Liver (tissue), 9 donors: ENCODE data around the gene RAX. TPM values are rescaled to one million over a fixed set of nuclear protein-coding genes. Genes with fewer than 3 reads are reported as not detected.

Experiments used
- DNase-seq: peaks from one replicate; pipeline ENCODE4 v3.0.0-alpha.2; 2017; ENCODE audit warnings: low spot score
- H3K27ac ChIP-seq, 2 donors: one replicate each; pipeline ENCODE4 v1.7.0; 2013; ENCODE audit warnings: inconsistent platforms in 2 of 2, low read length in 2 of 2, control low read depth in 1 of 2, low read depth in 1 of 2, mild to moderate bottlenecking in 1 of 2
- H3K27me3 ChIP-seq, 4 donors: one replicate each; pipeline versions ENCODE4 v1.6.1 to v1.7.0; 2013; ENCODE audit warnings: low read length in 3 of 4, inconsistent platforms in 1 of 4, mild to moderate bottlenecking in 1 of 4, moderate library complexity in 1 of 4; ENCODE audit not compliant: control insufficient read depth in 4 of 4, insufficient read depth in 4 of 4
- H3K36me3 ChIP-seq, 4 donors: one replicate each; pipeline versions ENCODE4 v1.6.1 to v1.7.0; 2013; ENCODE audit warnings: low read length in 3 of 4, mild to moderate bottlenecking in 3 of 4, low read depth in 1 of 4, moderate library complexity in 1 of 4; ENCODE audit not compliant: control insufficient read depth in 4 of 4, insufficient read depth in 3 of 4
- H3K4me1 ChIP-seq, 4 donors: one replicate each; pipeline versions ENCODE4 v1.6.1 to v1.7.0; 2013; ENCODE audit warnings: low read length in 3 of 4, mild to moderate bottlenecking in 3 of 4, moderate library complexity in 1 of 4; ENCODE audit not compliant: control insufficient read depth in 4 of 4, insufficient read depth in 4 of 4
- H3K4me3 ChIP-seq, 3 donors: one replicate each; pipeline versions ENCODE4 v1.6.1 to v1.7.0; 2013; ENCODE audit warnings: low read length in 3 of 3, control low read depth in 1 of 3, low read depth in 1 of 3, mild to moderate bottlenecking in 1 of 3
- H3K9ac ChIP-seq, 2 donors: one replicate each; pipeline ENCODE4 v1.7.0; 2013; ENCODE audit warnings: low read length in 2 of 2, mild to moderate bottlenecking in 2 of 2, moderate library complexity in 2 of 2, control low read depth in 1 of 2, low read depth in 1 of 2
- H3K9me3 ChIP-seq, 4 donors: one replicate each; pipeline versions ENCODE4 v1.6.1 to v1.7.0; 2013; ENCODE audit warnings: low read length in 3 of 4; ENCODE audit not compliant: control insufficient read depth in 4 of 4
- EGR1 ChIP-seq, 2 donors: IDR thresholded peaks; 2 replicates each; pipeline ENCODE4 v1.6.1; 2016 to 2018; ENCODE audit warnings: antibody characterized with exemption in 2 of 2, low read depth in 2 of 2
- FOXA1 ChIP-seq: IDR thresholded peaks from 2 replicates; pipeline ENCODE4 v1.6.1; 2016; ENCODE audit warnings: antibody characterized with exemption
- FOXA2 ChIP-seq: IDR thresholded peaks from 2 replicates; pipeline ENCODE4 v1.6.1; 2016; ENCODE audit warnings: antibody characterized with exemption
- GABPA ChIP-seq, 2 donors: IDR thresholded peaks in 1 of 2; conservative IDR thresholded peaks in 1 of 2; 2 replicates each; pipeline ENCODE4 v1.6.1; 2016; ENCODE audit warnings: antibody characterized with exemption in 2 of 2, mild to moderate bottlenecking in 1 of 2, moderate library complexity in 1 of 2
- HNF4A ChIP-seq, 2 donors: conservative IDR thresholded peaks; 2 replicates each; pipeline ENCODE4 v1.6.1; 2016; ENCODE audit warnings: antibody characterized with exemption in 2 of 2, mild to moderate bottlenecking in 2 of 2
- HNF4G ChIP-seq: IDR thresholded peaks from 2 replicates; pipeline ENCODE4 v1.6.1; 2016; ENCODE audit warnings: antibody characterized with exemption
- JUND ChIP-seq, 2 donors: IDR thresholded peaks; 2 replicates each; pipeline ENCODE4 v1.6.1; 2016; ENCODE audit warnings: antibody characterized with exemption in 2 of 2
- NR2F2 ChIP-seq: IDR thresholded peaks from 2 replicates; pipeline ENCODE4 v1.6.1; 2016; ENCODE audit warnings: antibody characterized with exemption
- RAD21 ChIP-seq, 2 donors: IDR thresholded peaks; 2 replicates each; pipeline ENCODE4 v1.6.1; 2016; ENCODE audit warnings: antibody characterized with exemption in 2 of 2, mild to moderate bottlenecking in 2 of 2
- RXRA ChIP-seq, 2 donors: IDR thresholded peaks; 2 replicates each; pipeline ENCODE4 v1.6.1; 2017 to 2018; ENCODE audit warnings: antibody characterized with exemption in 2 of 2, mild to moderate bottlenecking in 1 of 2
- SP1 ChIP-seq: IDR thresholded peaks from 2 replicates; pipeline ENCODE4 v1.6.1; 2018; ENCODE audit warnings: antibody characterized with exemption, mild to moderate bottlenecking
- TAF1 ChIP-seq: conservative IDR thresholded peaks from 2 replicates; pipeline ENCODE4 v1.6.1; 2016; ENCODE audit warnings: antibody characterized with exemption, mild to moderate bottlenecking
- YY1 ChIP-seq: IDR thresholded peaks from 2 replicates; pipeline ENCODE4 v1.6.1; 2016; ENCODE audit warnings: antibody characterized with exemption, mild to moderate bottlenecking
- WGBS: extraction: QIAGEN DNeasy Blood & Tissue Kit; methylation state at CpG from one replicate; pipeline ENCODE4 v1.1.7; 2013; 5-methylcytosine and 5-hydroxymethylcytosine counted together
- polyA plus RNA-seq, 2 donors: library from polyadenylated mRNA; stranded (reverse) in 1 of 2; unstranded in 1 of 2; fragments of 200-250 nt in 1 of 2; fragments of >200 nt in 1 of 2; fragmentation: Nextera tagmentation in 1 of 2; extraction: Ambion mirVana in 1 of 2; gene quantifications; one replicate each; pipeline versions ENCODE4 v1.2.1 to v1.2.3, GENCODE V29; 2013 to 2015
- total RNA-seq, 2 donors: library from RNA; depleted of rRNA; stranded (reverse); fragments of >200 nt; gene quantifications; one replicate each; pipeline ENCODE4 v1.2.3, GENCODE V29; 2014
- TF ChIP-seq, protein P1 (sequence below): IDR thresholded peaks from 2 replicates; pipeline ENCODE4 v1.6.1; 2016; ENCODE audit warnings: antibody characterized with exemption, mild to moderate bottlenecking
- TF ChIP-seq, protein P2 (sequence below): IDR thresholded peaks from 2 replicates; pipeline ENCODE4 v1.6.1; 2016; ENCODE audit warnings: antibody characterized with exemption
- TF ChIP-seq, protein P3 (sequence below): IDR thresholded peaks from 2 replicates; pipeline ENCODE4 v1.6.1; 2016; ENCODE audit warnings: antibody characterized with exemption
- TF ChIP-seq, protein P4 (sequence below): IDR thresholded peaks from 2 replicates; pipeline ENCODE4 v1.6.1; 2016; ENCODE audit warnings: antibody characterized with exemption
- TF ChIP-seq, protein P5 (sequence below): fragments of 150-350 bp; IDR thresholded peaks from 2 replicates; pipeline ENCODE4 v1.5.1; 2017; ENCODE audit warnings: improper control_type of control experiment, low read depth, low read length; ENCODE audit not compliant: missing input control
- donor health status: healthy.
- donor health status: healthy.
- donor health status: healthy.
- donor health status: healthy.
- donor health status: healthy.

The RAX gene
- total and polyA plus RNA-seq, 4 donors = not detected

DNA sequence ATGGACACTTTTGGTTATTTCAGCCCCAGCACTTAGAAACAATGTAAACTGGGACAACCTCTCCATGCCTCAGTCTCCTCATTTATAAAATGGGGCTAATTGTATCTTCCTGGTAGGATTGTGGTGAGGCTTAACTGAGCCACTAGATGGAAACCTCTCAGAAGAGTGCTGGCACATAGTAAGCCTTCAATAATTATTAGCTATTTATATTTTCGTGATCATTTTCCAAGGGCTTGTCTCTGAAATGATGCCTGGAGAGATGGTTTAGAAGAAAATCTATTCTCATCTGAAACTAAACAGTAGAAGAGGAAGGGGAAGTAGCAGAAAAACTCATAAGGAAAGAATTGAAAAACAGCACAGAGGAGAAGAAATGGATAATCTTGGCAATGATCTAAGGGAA is 6.8 kb downstream of the RAX start:
- 15% methylated on average over 1 of the region's 1 CpG for WGBS
- TF ChIP-seq, protein P1, sequence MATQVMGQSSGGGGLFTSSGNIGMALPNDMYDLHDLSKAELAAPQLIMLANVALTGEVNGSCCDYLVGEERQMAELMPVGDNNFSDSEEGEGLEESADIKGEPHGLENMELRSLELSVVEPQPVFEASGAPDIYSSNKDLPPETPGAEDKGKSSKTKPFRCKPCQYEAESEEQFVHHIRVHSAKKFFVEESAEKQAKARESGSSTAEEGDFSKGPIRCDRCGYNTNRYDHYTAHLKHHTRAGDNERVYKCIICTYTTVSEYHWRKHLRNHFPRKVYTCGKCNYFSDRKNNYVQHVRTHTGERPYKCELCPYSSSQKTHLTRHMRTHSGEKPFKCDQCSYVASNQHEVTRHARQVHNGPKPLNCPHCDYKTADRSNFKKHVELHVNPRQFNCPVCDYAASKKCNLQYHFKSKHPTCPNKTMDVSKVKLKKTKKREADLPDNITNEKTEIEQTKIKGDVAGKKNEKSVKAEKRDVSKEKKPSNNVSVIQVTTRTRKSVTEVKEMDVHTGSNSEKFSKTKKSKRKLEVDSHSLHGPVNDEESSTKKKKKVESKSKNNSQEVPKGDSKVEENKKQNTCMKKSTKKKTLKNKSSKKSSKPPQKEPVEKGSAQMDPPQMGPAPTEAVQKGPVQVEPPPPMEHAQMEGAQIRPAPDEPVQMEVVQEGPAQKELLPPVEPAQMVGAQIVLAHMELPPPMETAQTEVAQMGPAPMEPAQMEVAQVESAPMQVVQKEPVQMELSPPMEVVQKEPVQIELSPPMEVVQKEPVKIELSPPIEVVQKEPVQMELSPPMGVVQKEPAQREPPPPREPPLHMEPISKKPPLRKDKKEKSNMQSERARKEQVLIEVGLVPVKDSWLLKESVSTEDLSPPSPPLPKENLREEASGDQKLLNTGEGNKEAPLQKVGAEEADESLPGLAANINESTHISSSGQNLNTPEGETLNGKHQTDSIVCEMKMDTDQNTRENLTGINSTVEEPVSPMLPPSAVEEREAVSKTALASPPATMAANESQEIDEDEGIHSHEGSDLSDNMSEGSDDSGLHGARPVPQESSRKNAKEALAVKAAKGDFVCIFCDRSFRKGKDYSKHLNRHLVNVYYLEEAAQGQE = no peak
- TF ChIP-seq, protein P2, sequence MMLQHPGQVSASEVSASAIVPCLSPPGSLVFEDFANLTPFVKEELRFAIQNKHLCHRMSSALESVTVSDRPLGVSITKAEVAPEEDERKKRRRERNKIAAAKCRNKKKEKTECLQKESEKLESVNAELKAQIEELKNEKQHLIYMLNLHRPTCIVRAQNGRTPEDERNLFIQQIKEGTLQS = no peak
- TF ChIP-seq HNF4A (conservative IDR thresholded peaks at IDR 0.05) = no peak
- no peak for TF ChIP-seq FOXA2
- TF ChIP-seq FOXA1 = no peak
- TF ChIP-seq, protein P3, sequence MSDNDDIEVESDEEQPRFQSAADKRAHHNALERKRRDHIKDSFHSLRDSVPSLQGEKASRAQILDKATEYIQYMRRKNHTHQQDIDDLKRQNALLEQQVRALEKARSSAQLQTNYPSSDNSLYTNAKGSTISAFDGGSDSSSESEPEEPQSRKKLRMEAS = no peak
- no peak for TF ChIP-seq RAD21 (IDR thresholded peaks at IDR 0.05)
- TF ChIP-seq RXRA (IDR thresholded peaks at IDR 0.05) = no peak
- TF ChIP-seq NR2F2 = no peak
- TF ChIP-seq, protein P4, sequence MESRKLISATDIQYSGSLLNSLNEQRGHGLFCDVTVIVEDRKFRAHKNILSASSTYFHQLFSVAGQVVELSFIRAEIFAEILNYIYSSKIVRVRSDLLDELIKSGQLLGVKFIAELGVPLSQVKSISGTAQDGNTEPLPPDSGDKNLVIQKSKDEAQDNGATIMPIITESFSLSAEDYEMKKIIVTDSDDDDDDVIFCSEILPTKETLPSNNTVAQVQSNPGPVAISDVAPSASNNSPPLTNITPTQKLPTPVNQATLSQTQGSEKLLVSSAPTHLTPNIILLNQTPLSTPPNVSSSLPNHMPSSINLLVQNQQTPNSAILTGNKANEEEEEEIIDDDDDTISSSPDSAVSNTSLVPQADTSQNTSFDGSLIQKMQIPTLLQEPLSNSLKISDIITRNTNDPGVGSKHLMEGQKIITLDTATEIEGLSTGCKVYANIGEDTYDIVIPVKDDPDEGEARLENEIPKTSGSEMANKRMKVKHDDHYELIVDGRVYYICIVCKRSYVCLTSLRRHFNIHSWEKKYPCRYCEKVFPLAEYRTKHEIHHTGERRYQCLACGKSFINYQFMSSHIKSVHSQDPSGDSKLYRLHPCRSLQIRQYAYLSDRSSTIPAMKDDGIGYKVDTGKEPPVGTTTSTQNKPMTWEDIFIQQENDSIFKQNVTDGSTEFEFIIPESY = no peak
- TF ChIP-seq, protein P5, sequence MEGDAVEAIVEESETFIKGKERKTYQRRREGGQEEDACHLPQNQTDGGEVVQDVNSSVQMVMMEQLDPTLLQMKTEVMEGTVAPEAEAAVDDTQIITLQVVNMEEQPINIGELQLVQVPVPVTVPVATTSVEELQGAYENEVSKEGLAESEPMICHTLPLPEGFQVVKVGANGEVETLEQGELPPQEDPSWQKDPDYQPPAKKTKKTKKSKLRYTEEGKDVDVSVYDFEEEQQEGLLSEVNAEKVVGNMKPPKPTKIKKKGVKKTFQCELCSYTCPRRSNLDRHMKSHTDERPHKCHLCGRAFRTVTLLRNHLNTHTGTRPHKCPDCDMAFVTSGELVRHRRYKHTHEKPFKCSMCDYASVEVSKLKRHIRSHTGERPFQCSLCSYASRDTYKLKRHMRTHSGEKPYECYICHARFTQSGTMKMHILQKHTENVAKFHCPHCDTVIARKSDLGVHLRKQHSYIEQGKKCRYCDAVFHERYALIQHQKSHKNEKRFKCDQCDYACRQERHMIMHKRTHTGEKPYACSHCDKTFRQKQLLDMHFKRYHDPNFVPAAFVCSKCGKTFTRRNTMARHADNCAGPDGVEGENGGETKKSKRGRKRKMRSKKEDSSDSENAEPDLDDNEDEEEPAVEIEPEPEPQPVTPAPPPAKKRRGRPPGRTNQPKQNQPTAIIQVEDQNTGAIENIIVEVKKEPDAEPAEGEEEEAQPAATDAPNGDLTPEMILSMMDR = no peak
- TF ChIP-seq TAF1 = no peak
- no peak for TF ChIP-seq SP1
- TF ChIP-seq HNF4G = no peak
- TF ChIP-seq EGR1 (IDR thresholded peaks at IDR 0.05; ENCODE audit: low read depth in 2 of 2) = no peak
- TF ChIP-seq YY1 = no peak

GRCh38 chr18:59265974-59266369 is 7.3 kb downstream of the RAX start:
- H3K4me3 ChIP-seq = no peak overlapping the region
- WGBS = 12% methylated on average over 12 of the region's 12 CpGs
- H3K36me3 ChIP-seq = no peaks in the 10 kb centered on the region
- TF ChIP-seq TAF1 (no peak), GABPA (IDR thresholded peaks at IDR 0.05 in 1 of 2, conservative IDR thresholded peaks at IDR 0.05 in 1 of 2) (no peak), FOXA2 (no peak), RAD21 (IDR thresholded peaks at IDR 0.05) (no peak), JUND (IDR thresholded peaks at IDR 0.05) (no peak), HNF4G (no peak), YY1 (no peak), HNF4A (conservative IDR thresholded peaks at IDR 0.05) (no peak), NR2F2 (no peak), SP1 (no peak), RXRA (IDR thresholded peaks at IDR 0.05) (no peak)
- TF ChIP-seq, protein P4 = no peak
- TF ChIP-seq, protein P2 = no peak
- TF ChIP-seq, protein P5 = no peak
- TF ChIP-seq, protein P3 = no peak
- peaks cover 0 to 18% (median 6%) of the 10 kb centered on the region in 4 donors for H3K4me1 ChIP-seq
- H3K9me3 ChIP-seq = no peaks in the 10 kb centered on the region
- H3K27me3 ChIP-seq = peaks cover 5 to 18% (median 14%) of the 10 kb centered on the region in 4 donors
- H3K9ac ChIP-seq = no peak overlapping the region
- H3K27ac ChIP-seq = no peak overlapping the region
- no peak for DNase-seq

More for the DNA sequence above, 6.8 kb downstream of the RAX start:
- DNase-seq = no peak
- Histone ChIP-seq H3K9me3 (no peaks in the 10 kb centered on the region), H3K9ac (no peak overlapping the region), H3K4me3 (no peak overlapping the region), H3K27ac (no peak overlapping the region), H3K36me3 (no peaks in the 10 kb centered on the region), H3K27me3 (peaks cover 5 to 18% (median 14%) of the 10 kb centered on the region in 4 donors), H3K4me1 (peaks cover 0 to 18% (median 6%) of the 10 kb centered on the region in 4 donors)
